ENCODE results near the gene FXYD1. TPM values are rescaled to one million over a fixed set of nuclear protein-coding genes. Genes with fewer than 3 reads are reported as not detected.

Gene FXYD1
- total RNA-seq, 4 donors from 2014 or later = 10.6 to 29.2 TPM; not detected in 2

GRCh38 chr19:35143231-35143715 is 4.6 kb downstream of the FXYD1 start, which contains the start of gene FXYD7:
Gene FXYD7, plus strand, starts transcription at chr19:35143255. Its CDS starts 79 bp downstream, at chr19:35143334.
- 15% methylated on average over 31 of the region's 31 CpGs; no CpG with 5 or more reads in 1 of the 2 donors for WGBS, 2 donors (ENCODE audit: low coverage in 1 of 2)
- H3K27me3 ChIP-seq = peaks cover 24% of the 10 kb centered on the region
- intact Hi-C loops (cut with DNase I; ENCODE audit: low total_unique reads) = no loop called here
- no peak for DNase-seq
- H3K9me3 ChIP-seq = no peaks in the 10 kb centered on the region
- H3K4me3 ChIP-seq = peak within 1 kb of the TSS in 1 of 4 donors; percentile 43
- TF ChIP-seq EP300 (IDR thresholded peaks at IDR 0.05; ENCODE audit: low read depth) (no peak), POLR2A (IDR thresholded peaks at IDR 0.05) (no peak), CTCF (IDR thresholded peaks at IDR 0.05) (no peak), POLR2AphosphoS5 (IDR thresholded peaks at IDR 0.05) (no peak)
- H3K4me1 ChIP-seq = peaks cover 9 to 43% (median 32%) of the 10 kb centered on the region in 4 donors
- H3K27ac ChIP-seq = no peak within 1 kb of the TSS
- no peaks in the 10 kb centered on the region for H3K36me3 ChIP-seq
- in situ Hi-C loops (cut with MboI; ENCODE audit: low pct_ligation_motif_present in 1 of 4, low pct_unique_long_range_greater_than_20kb in 1 of 4, low sequenced_read_pairs in 3 of 4) = no loop called here

GRCh38 chr19:35143818-35144217 is 5.2 kb downstream of the FXYD1 start:
- no peak for DNase-seq
- in situ Hi-C loops (cut with MboI; ENCODE audit: low pct_ligation_motif_present in 1 of 4, low pct_unique_long_range_greater_than_20kb in 1 of 4, low sequenced_read_pairs in 3 of 4) = no loop called here
- H3K27me3 ChIP-seq = peaks cover 24% of the 10 kb centered on the region
- H3K27ac ChIP-seq = no peak overlapping the region
- H3K4me1 ChIP-seq = peaks cover 9 to 37% (median 30%) of the 10 kb centered on the region in 4 donors
- no peaks in the 10 kb centered on the region for H3K36me3 ChIP-seq
- 54 to 55% methylated on average over 3 of the region's 3 CpGs for WGBS, 2 donors (ENCODE audit: low coverage in 1 of 2)
- intact Hi-C loops (cut with DNase I; ENCODE audit: low total_unique reads) = no loop called here
- TF ChIP-seq EP300 (IDR thresholded peaks at IDR 0.05; ENCODE audit: low read depth) (no peak), CTCF (IDR thresholded peaks at IDR 0.05) (no peak), POLR2A (IDR thresholded peaks at IDR 0.05) (no peak), POLR2AphosphoS5 (IDR thresholded peaks at IDR 0.05) (no peak)
- H3K4me3 ChIP-seq = no peak overlapping the region
- H3K9me3 ChIP-seq = no peaks in the 10 kb centered on the region

DNA sequence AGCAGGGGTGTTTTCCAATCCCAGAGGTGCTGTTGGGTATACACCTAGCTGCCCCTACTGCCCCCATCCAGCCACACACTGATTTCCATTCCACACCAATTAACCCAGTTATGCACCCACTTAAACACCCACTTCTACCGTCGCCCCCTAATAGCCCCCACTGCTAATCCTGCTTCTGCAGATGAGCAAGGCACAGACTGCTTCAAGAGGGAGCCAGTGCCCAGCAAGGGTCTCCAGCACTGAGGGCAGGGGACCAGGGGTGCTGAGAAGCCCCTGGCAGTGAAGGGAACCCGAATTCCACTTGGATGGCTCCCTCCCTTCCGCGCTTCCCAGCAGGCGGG is 5.6 kb downstream of the FXYD1 start:
- 46% methylated on average over 6 of the region's 6 CpGs; no CpG with 5 or more reads in 1 of the 2 donors for WGBS, 2 donors (ENCODE audit: low coverage in 1 of 2)
- intact Hi-C loops (cut with DNase I; ENCODE audit: low total_unique reads) = no loop called here

More for the DNA sequence above, 5.6 kb downstream of the FXYD1 start:
- no peak for TF ChIP-seq EP300 (IDR thresholded peaks at IDR 0.05; ENCODE audit: low read depth)
- TF ChIP-seq POLR2A (IDR thresholded peaks at IDR 0.05) = no peak
- no peak for TF ChIP-seq POLR2AphosphoS5 (IDR thresholded peaks at IDR 0.05)
- TF ChIP-seq CTCF (IDR thresholded peaks at IDR 0.05) = no peak
- Histone ChIP-seq H3K27ac (no peak overlapping the region), H3K4me1 (peaks cover 9 to 37% (median 30%) of the 10 kb centered on the region in 4 donors), H3K27me3 (peaks cover 24% of the 10 kb centered on the region), H3K4me3 (no peak overlapping the region), H3K9me3 (no peaks in the 10 kb centered on the region), H3K36me3 (no peaks in the 10 kb centered on the region)
- in situ Hi-C loops (cut with MboI; ENCODE audit: low pct_ligation_motif_present in 1 of 4, low pct_unique_long_range_greater_than_20kb in 1 of 4, low sequenced_read_pairs in 3 of 4) = no loop called here
- no peak for DNase-seq

Data from transverse colon (tissue), 4 donors.